ENCODE results near the gene CGB3.

DNA sequence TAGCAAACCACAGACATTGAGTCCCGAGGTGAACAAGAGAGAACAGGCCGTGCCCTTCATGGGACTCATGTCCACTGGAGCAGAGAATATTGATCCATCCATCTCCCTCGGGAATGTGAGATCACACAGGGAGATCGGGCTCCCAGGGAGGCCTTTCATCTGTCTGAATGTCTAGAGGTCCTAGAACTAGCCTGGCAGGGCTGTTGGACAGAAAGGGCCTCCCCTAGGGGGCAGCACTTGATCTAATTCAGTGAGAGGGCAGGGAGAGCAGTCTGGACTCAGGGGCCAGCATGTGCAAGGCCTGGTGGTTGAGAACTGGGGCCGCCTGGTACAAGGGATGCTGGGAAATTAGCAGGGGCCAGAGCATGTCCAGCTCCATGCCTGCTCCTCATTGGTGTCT, 26.2 kb downstream of the CGB3 start:
- TF ChIP-seq, protein P1, sequence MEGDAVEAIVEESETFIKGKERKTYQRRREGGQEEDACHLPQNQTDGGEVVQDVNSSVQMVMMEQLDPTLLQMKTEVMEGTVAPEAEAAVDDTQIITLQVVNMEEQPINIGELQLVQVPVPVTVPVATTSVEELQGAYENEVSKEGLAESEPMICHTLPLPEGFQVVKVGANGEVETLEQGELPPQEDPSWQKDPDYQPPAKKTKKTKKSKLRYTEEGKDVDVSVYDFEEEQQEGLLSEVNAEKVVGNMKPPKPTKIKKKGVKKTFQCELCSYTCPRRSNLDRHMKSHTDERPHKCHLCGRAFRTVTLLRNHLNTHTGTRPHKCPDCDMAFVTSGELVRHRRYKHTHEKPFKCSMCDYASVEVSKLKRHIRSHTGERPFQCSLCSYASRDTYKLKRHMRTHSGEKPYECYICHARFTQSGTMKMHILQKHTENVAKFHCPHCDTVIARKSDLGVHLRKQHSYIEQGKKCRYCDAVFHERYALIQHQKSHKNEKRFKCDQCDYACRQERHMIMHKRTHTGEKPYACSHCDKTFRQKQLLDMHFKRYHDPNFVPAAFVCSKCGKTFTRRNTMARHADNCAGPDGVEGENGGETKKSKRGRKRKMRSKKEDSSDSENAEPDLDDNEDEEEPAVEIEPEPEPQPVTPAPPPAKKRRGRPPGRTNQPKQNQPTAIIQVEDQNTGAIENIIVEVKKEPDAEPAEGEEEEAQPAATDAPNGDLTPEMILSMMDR (conservative IDR thresholded peaks at IDR 0.05), result peak; percentile 51
- no peak for TF ChIP-seq ZFX (IDR thresholded peaks at IDR 0.05)
